Lower lobe of right lung (tissue), 2 donors: ENCODE results near the gene KSR2. TPM values are rescaled to one million over a fixed set of nuclear protein-coding genes. Genes with fewer than 3 reads are reported as not detected.

Experiments used
- ATAC-seq, 2 donors: fragments of 200-7000 bp; cut with Tn5 transposase; one replicate each; pipeline ENCODE4 v1.9.1; 2020 to 2022; ENCODE audit warnings: mild to moderate bottlenecking in 2 of 2, moderate library complexity in 2 of 2
- DNase-seq: peaks from one replicate; pipeline ENCODE4 v3.0.0-alpha.2; 2020
- H3K27ac ChIP-seq: fragments of 200-600 bp; one replicate; pipeline ENCODE4 v1.8.0; 2022
- H3K27me3 ChIP-seq: fragments of 200-600 bp; one replicate; pipeline ENCODE4 v1.8.0; 2022; ENCODE audit warnings: low read depth
- H3K36me3 ChIP-seq: fragments of 200-600 bp; one replicate; pipeline ENCODE4 v1.8.0; 2022; ENCODE audit warnings: mild to moderate bottlenecking
- H3K4me1 ChIP-seq: fragments of 200-600 bp; one replicate; pipeline ENCODE4 v1.8.0; 2022
- H3K4me3 ChIP-seq: fragments of 200-600 bp; one replicate; pipeline ENCODE4 v1.8.0; 2022; ENCODE audit warnings: mild to moderate bottlenecking
- H3K9me3 ChIP-seq: fragments of 200-600 bp; one replicate; pipeline ENCODE4 v1.8.0; 2022
- CTCF ChIP-seq: fragments of 200-600 bp; IDR thresholded peaks from one replicate; pipeline ENCODE4 v1.8.0; 2022; ENCODE audit warnings: antibody characterized with exemption, mild to moderate bottlenecking
- intact Hi-C: fragments of 100-400 bp; cut with DNase I; formaldehyde crosslinking; loops from one replicate; pipeline ENCODE4 v1.11.0; 2022
- total RNA-seq: library from RNA; stranded (reverse); fragmentation: NEBNext Ultra II Directional; extraction: Animal tissue kit (Norgen Biotek cat#: 25700); gene quantifications from one replicate; pipeline ENCODE4 v1.2.1, GENCODE V29; 2021
- donor health status: DM: no; HTN: yes; CAD: no; lungs with severe emphysema.

The KSR2 gene
- total RNA-seq, 1 donor from 2014 or later: 1.0 TPM

GRCh38 chr12:117933545-117933944, 35.2 kb downstream of the KSR2 start:
- no peaks in the 10 kb centered on the region for H3K36me3 ChIP-seq
- H3K9me3 ChIP-seq: no peaks in the 10 kb centered on the region
- ATAC-seq: no peak
- H3K4me1 ChIP-seq: no peaks in the 10 kb centered on the region
- H3K27me3 ChIP-seq: no peaks in the 10 kb centered on the region
- DNase-seq: no peak
- H3K27ac ChIP-seq: no peak overlapping the region
- no peak for TF ChIP-seq CTCF
- no peak overlapping the region for H3K4me3 ChIP-seq
- intact Hi-C loops: no loop called here

- H3K36me3 ChIP-seq: no peaks in the 10 kb centered on the region
- no peak for ATAC-seq
- no peaks in the 10 kb centered on the region for H3K9me3 ChIP-seq
- no peak for TF ChIP-seq CTCF
- H3K4me1 ChIP-seq: no peaks in the 10 kb centered on the region
- DNase-seq: no peak
- intact Hi-C loops: no loop called here
- H3K27ac ChIP-seq: no peak overlapping the region
- H3K4me3 ChIP-seq: no peak overlapping the region
- H3K27me3 ChIP-seq: peaks cover 4% of the 10 kb centered on the region
These were observed 42.3 kb downstream of the KSR2 start for GRCh38 chr12:117926391-117926899.

- no peak for ATAC-seq
- Histone ChIP-seq H3K9me3 (no peaks in the 10 kb centered on the region), H3K36me3 (no peaks in the 10 kb centered on the region), H3K27me3 (peaks cover 4% of the 10 kb centered on the region), H3K27ac (no peak overlapping the region), H3K4me3 (no peak overlapping the region), H3K4me1 (no peaks in the 10 kb centered on the region)
- DNase-seq: no peak
- TF ChIP-seq CTCF: no peak
- intact Hi-C loops: no loop called here
These were observed 46.6 kb downstream of the KSR2 start for GRCh38 chr12:117921929-117922777.

- Histone ChIP-seq H3K27me3 (peaks cover 4% of the 10 kb centered on the region), H3K27ac (no peak overlapping the region), H3K4me3 (no peak overlapping the region), H3K36me3 (no peaks in the 10 kb centered on the region), H3K4me1 (no peaks in the 10 kb centered on the region), H3K9me3 (no peaks in the 10 kb centered on the region)
- intact Hi-C loops: no loop called here
- no peak for TF ChIP-seq CTCF
- no peak for ATAC-seq
- DNase-seq: no peak
These were observed 49.3 kb downstream of the KSR2 start for GRCh38 chr12:117919479-117919878.

- no peaks in the 10 kb centered on the region for H3K9me3 ChIP-seq
- no peaks in the 10 kb centered on the region for H3K27me3 ChIP-seq
- TF ChIP-seq CTCF: no peak
- no peak overlapping the region for H3K4me3 ChIP-seq
- H3K4me1 ChIP-seq: no peaks in the 10 kb centered on the region
- no peak overlapping the region for H3K27ac ChIP-seq
- intact Hi-C loops: no loop called here
- no peak for ATAC-seq
- H3K36me3 ChIP-seq: no peaks in the 10 kb centered on the region
- no peak for DNase-seq
These were observed 54.1 kb downstream of the KSR2 start for GRCh38 chr12:117914686-117915085.
